ENCODE results near the gene TPM3.
"Not testable (repeated sequence)": the region's sequence is repeated elsewhere in the genome, so short reads cannot be mapped to it uniquely, and the experiment has no call there.

The TPM3 gene

DNA sequence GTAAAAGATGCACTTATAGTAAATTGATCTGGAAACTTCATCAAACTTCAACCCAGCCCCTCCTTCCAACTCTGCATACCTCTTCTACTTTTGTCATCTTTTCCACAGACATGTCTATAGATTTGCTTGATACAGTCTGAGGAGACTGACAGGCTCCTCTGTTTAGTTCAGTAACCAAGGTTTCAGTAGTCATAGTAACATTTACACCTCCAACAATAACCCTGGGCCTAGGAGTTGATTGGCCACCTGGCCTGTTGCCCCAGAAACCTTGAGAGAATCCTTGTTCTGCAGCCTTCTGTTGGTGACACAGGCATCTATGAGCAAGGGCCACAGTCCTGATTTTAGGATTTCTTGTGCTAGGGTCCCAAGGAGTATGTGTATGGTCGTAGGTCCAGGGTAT lies 14.3 kb upstream of the TPM3 start, which contains the start of gene CFAP141:
Gene CFAP141 (minus strand): TSS at position 138 of the 400 bp plus-strand sequence. CDS start 26 bp downstream, at position 112.
- no peak for DNase-seq (ENCODE audit: low read depth in 2 of 2)

GRCh38 chr1:154205778-154206177 lies 13.9 kb upstream of the TPM3 start:
- not testable (repeated sequence) for DNase-seq (ENCODE audit: low read depth in 2 of 2)

GRCh38 chr1:154199563-154199879 lies 7.6 kb upstream of the TPM3 start:
- DNase-seq (ENCODE audit: low read depth in 2 of 2), result no peak

- no peak for DNase-seq (ENCODE audit: low read depth in 2 of 2)
Measured at GRCh38 chr1:154198756-154199562, 7.1 kb upstream of the TPM3 start.

- no peak for DNase-seq (ENCODE audit: low read depth in 2 of 2)
Measured at GRCh38 chr1:154193821-154194220, 1.9 kb upstream of the TPM3 start.

- DNase-seq (ENCODE audit: low read depth in 2 of 2), result no peak
Measured at GRCh38 chr1:154192476-154192875, 576 bp upstream of the TPM3 start.

DNA sequence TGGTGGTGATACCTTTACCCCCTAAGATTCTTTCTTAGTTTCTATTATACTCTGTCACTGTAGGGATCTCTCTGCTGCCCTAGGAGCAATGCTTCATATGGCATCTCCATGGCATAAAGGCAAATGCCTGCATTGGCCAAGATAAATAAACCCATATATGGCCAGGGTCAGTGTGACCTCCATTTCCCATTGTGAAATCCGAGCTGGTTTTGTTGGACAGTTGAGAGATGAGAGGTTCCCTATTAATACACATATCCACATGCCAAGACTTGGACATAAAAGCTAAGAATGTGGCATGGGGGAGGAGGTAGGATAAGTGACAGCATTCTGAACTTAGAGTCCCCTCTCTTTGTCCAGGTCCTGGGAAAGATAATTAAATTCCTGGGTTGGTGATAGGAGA lies 1.4 kb downstream of the TPM3 start:
- DNase-seq (ENCODE audit: low read depth in 2 of 2), result no peak

DNA sequence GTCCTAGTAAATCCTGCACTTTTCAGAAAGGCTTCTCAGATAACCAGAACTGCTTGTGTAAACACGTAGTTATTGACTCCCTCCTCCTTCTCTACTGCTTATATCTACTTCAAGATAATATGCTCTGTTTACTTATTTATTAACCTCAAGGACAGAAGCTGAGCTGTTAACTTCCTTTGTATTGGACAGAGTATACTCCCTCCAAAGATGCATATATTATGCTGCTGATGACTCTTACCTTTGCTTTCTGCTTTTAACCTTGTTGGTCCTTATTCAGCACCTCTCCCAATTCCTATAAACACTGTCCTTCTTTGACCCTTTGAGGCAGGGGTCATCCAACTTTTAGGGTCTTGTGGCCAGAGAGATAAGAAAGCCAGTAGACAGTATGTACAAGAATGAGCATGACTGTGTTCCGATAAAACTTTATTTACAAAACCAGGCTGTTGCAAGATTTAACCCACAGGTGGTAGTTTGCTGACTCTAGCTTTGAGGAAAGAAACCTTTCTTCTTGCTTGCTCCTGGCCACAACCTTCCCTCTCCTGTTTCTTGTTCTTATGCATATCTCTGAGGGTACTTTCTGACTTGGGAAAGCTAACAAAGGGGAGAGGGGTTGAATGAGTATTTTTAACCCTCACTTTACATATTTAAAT lies 4.9 kb downstream of the TPM3 start:
- DNase-seq (ENCODE audit: low read depth in 2 of 2), result no peak

DNA sequence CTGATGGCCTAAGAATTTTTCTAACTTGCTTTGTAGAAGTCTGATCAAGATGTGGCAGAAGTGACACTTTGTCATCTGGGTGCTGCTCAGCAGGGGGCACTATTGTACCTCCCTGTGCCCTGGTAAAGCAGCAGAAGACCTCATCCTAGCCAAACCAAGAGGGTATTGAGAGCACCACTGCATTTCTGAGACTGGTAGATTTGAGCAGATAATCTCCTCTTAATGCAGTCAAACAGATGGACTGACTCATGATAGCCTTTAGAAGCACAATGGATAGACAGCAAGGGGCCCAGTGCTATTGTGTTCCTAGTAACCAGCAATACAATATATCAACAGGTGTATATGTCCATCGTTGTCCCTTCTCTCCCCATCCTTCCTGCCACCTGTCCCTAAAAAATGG lies 5.7 kb downstream of the TPM3 start:
- DNase-seq (ENCODE audit: low read depth in 2 of 2), result peak; percentile 60 to 69

GRCh38 chr1:154183046-154183915 lies 8.6 kb downstream of the TPM3 start:
- DNase-seq (ENCODE audit: low read depth in 2 of 2), result peak; percentile 94 to 96

DNA sequence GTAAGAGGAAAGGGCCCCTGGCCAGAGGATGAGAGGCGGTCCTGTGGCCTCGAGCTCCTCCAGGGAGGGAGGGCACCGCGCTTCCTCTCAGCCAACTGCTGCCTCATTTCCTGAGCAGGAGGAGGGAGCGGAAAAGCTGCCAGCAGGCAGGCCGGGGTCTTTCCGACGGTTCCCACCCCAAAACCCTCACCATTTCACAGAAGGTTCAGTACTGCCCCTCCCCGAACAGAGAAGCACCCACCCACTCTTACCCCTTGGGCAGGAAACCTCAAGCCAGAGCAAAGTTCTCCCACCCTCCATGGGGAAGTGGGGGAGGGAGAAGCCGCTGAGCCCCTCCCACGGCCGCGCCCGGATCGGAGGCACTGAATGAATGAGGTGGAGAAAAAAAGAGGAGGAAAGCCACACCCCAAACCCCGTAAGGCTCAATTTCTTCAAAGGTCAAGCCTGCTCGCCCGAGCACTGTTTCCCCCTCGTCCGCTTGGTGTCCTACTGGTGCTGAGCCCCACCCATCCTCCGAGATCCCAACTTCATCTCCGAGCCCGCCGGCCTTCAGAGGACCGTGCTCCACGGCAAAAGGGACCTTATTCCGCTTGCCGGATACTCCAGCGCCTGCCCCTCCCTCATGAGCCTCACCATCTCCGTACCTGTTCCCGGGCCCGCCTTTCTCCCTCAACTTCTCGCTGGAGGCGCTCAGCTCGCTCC lies 9.4 kb downstream of the TPM3 start:
- DNase-seq (ENCODE audit: low read depth in 2 of 2), result peak; percentile 65 to 81

DNA sequence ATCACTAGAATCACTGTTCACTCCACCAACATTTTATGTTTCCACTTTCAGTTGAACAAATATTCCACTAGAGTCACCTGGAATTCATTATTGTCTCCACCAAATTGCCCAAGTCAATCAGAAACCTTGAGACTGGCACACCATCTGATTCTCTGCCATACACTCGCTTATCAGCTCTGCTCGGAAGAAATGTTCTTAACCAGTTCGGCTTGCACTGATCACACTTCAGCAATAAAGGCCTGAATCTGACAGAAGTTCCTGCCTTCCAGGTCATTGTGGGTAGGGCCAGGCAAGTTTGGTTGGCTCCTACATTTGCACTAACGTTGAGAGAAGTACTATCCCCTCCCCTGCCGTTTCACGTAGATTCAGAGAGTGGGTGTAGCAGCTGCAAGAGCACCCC lies 10.0 kb downstream of the TPM3 start:
- DNase-seq (ENCODE audit: low read depth in 2 of 2), result no peak

GRCh38 chr1:154179946-154180687 lies 11.8 kb downstream of the TPM3 start:
- DNase-seq (ENCODE audit: low read depth in 2 of 2), result no peak

DNA sequence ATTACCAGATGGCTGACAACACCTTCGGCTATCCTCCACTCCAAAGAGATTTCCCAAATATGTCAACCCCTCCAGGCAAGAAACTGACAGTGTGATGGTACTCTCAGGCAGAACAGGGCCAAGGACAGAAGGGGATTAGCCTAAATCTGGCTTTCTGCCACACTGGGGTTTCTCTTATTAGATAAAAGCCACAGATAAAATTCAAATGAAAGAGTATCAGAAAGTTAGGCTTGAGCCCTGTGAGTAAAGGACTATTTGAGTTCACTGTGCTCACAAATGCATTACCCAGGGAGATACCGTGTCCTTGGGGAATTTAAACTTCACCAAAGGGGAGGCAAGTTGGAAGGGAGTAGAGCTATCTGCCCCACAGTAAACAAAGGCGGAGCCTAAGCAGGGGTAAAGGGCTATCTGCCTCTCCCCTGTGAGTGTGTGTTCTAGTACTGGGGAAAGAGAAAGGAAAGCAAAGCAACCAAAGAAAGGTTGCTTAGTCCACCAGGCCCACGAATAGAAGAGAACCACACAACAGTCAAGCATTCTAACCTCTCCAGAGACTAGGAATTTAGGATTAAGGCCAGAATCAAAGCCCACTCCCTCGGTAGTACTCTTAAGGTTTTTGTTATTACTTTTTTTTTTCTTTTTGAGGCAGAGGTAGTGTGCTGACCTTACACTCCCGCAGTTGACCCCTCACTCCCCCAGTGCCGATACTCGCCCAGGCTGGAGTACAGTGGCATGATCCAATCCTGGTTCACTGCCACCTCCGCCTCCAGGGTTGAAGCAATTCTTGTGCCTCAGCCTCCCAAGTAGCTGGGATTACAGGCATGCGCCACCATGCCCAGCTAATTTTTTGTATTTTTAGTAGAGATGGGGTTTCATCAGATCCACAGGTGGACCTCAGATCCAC lies 12.7 kb downstream of the TPM3 start:
- no peak for DNase-seq (ENCODE audit: low read depth in 2 of 2)

DNA sequence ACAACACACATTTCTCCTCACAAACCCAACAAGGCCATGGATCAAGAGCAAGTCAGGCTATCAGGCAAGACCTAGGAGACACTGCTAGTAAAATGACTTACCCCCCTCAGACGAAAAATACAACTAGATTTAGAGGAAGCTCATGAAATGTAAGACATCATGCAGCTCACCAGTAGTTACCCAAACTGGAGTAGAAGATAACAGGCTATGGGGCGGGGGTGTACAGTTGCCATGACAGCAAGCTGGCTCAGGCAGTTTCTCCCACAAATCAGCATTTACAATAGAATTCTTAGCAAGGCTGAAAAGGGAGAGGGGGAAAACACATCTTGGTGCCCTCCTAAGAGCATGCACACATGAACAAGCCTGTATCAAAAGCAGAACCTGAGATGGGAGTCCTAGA lies 13.9 kb downstream of the TPM3 start:
- DNase-seq (ENCODE audit: low read depth in 2 of 2), result no peak

- DNase-seq (ENCODE audit: low read depth in 2 of 2), result no peak
Measured at GRCh38 chr1:154176337-154176736, 15.6 kb downstream of the TPM3 start.

GRCh38 chr1:154174654-154175053 lies 17.2 kb downstream of the TPM3 start:
- no peak for DNase-seq (ENCODE audit: low read depth in 2 of 2)

DNA sequence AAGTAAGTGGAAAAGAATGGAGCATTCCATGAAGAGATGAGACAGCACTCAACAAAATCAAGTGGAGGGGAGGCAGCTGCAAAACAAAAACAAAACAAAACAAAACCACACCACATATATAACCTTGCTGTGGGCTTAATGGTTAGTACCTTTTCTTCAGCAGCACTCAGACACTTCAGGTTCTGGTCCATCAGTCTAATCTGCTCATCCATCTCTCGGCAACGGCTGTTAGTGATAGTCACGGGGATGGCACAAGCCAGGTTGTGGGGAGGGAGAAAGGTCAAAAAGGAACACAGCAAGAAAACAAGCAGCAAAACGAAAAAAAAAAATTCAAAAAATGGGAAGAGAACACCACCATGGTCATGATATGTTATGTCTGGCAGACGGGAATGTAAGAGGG lies 20.0 kb downstream of the TPM3 start:
- no peak for DNase-seq (ENCODE audit: low read depth in 2 of 2)

DNA sequence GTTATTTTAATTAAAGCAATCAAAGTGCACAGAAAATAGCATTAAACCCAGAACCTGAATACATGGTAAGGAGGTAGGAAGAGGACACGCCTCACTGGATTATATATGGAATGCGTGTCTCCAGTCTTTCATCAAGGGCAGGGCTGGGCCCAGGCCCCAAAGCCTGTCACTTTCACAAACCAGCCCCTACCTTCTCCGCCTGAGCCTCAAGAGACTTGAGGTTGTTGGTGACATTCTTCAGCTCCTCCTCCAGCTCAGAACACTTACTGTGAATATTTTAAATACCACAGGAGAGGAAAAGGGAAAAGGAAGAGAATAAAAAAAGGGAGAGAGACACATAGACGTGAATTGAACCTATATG lies 20.7 kb downstream of the TPM3 start:
- no peak for DNase-seq (ENCODE audit: low read depth in 2 of 2)

DNA sequence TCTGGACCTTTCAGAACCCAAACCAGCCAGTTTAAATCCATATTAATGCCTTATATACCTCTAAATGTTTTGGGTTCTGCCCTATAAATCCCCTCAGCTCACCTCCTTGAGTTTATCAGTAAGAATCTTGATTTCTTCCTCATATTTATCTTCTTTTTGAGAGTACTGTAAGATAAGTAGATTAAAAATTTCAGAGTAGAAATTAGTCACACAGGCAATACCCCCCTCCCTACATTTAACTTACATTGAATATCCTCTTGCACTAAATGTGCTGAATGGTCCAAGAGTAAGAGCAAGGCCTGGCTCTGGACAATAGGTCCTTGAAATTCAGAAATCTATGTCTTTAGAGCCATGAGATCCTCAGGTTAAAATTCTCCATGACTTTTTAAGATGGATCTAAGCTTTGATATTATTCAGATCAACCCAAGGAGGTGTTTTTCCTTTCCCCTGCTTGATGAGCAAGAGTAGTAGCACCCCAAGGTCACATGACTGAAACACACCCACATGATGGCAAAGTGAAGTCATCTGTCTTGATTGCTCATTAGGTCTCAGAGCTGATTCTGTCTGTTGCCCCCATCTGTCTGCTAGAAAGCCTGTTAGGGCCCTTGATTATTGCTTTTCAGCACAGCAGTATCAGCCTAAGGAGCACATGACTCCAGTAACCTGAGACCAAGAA lies 21.2 kb downstream of the TPM3 start:
- peak; percentile 32 to 61 for DNase-seq (ENCODE audit: low read depth in 2 of 2)
